ENCODE data around the gene NLGN2. TPM values are rescaled to one million over a fixed set of nuclear protein-coding genes. Genes with fewer than 3 reads are reported as not detected.

Gene NLGN2
- total RNA-seq, 1 experiment from 2014 or later, result 76.7 TPM

DNA sequence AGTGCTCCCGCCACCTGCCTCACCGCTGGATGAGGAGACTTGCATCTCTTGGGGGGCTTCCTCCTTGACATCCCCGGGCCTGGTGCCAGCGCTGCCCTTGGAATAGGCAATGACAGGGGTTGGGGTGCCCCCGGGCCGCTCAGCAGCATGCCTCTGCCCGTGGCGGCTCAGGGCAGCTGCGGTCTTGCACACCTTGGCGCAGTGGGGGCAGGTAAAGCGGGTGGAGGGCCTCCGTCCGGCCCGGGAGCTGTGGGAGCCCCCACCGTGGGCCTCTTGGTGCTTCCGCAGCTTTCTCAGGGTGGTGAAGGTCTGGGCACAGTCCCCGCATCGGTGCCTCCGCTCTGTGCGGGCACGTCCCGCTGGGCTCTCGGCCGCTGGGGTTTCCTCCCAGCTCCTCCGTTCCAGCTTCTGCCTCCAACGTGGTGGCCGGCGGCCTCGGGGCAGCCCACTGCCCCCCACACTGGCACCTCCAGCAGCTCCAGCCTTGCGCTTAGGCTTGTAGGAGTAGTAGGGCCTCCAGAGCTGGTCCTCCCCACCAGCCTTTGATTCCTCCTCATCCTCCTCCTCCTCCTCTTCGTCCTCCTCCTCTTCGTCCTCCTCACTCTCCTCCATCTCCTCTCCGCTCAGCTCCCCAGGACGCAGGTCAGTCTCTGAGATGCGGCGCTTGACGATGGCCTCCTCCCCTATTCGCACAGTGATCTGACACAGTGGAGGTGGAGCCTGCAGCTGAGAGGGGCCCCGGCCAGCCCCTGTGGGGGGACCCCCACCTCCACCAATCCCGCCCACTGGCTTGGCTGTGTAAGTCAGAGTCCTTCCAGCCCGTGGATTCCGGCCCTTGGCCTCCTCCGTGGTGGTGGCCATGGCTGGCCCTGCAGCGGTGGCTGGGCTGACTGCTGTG lies 55.1 kb downstream of the NLGN2 start:
- CTCF ChIA-PET, result interaction anchor here (1.1 kb wide), 1 partner anchor 98 kb away, joined by 4 read pairs; no protein-coding TSS in a partner anchor
- TF ChIP-seq ZNF219 (CRISPR knock-in tag; IDR thresholded peaks at IDR 0.05; ENCODE audit: borderline replicate concordance) (no peak), ZNF423 (CRISPR knock-in tag; IDR thresholded peaks at IDR 0.05) (no peak), GRHL2 (CRISPR knock-in tag; IDR thresholded peaks at IDR 0.05; ENCODE audit: insufficient replicate concordance, severe bottlenecking) (no peak)
- TF ChIP-seq, protein P1, sequence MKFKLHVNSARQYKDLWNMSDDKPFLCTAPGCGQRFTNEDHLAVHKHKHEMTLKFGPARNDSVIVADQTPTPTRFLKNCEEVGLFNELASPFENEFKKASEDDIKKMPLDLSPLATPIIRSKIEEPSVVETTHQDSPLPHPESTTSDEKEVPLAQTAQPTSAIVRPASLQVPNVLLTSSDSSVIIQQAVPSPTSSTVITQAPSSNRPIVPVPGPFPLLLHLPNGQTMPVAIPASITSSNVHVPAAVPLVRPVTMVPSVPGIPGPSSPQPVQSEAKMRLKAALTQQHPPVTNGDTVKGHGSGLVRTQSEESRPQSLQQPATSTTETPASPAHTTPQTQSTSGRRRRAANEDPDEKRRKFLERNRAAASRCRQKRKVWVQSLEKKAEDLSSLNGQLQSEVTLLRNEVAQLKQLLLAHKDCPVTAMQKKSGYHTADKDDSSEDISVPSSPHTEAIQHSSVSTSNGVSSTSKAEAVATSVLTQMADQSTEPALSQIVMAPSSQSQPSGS (CRISPR knock-in tag; IDR thresholded peaks at IDR 0.05; ENCODE audit: borderline replicate concordance, low read depth), result no peak
- peaks cover 17% of the 10 kb centered on the region for H3K4me1 Mint-ChIP-seq
- H3K27ac Mint-ChIP-seq, result peak overlapping the region; percentile 41; the same call in 1 of the 2 replicates
- POLR2A ChIA-PET, result interaction anchor here (0.7 to 1.7 kb wide), 2 partner anchors 15 to 17 kb away, joined by 3 to 5 read pairs; partner anchors contain the start of gene ZBTB4
- no peak for DNase-seq (ENCODE audit: low spot score)
- H3K36me3 Mint-ChIP-seq, result no peaks in the 10 kb centered on the region
- H3K9me3 Mint-ChIP-seq, result no peaks in the 10 kb centered on the region
- H3K4me3 Mint-ChIP-seq, result no peak overlapping the region
- ATAC-seq, result no peak
- H3K27me3 Mint-ChIP-seq (ENCODE audit: low read depth), result peaks cover 9% of the 10 kb centered on the region

DNA sequence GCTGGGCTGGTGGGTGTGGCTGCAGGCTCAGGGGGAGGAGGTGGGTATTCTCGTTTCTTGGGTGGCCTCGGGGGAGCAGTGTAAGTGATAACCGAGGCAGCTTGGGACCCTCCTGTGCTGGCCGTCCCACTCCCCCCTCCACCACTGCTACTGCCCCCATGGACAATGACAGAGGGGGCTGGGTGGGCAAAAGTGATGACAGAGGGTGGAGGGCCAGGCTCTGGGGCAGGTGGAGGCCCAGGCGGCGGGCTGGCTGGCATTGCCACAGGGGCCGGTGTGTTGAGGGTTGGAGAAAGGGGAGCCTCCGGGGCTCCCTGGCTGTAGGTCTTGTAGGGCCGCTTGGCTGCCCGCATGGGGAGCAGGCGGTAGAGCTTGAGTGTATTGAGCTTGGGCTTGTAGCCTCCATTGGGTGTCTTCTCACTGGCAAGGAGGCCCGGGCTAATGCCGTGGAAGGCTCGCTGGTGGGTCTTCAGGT lies 55.8 kb downstream of the NLGN2 start:
- Mint-ChIP-seq H3K9me3 (no peaks in the 10 kb centered on the region), H3K36me3 (no peaks in the 10 kb centered on the region), H3K27me3 (ENCODE audit: low read depth) (peaks cover 9% of the 10 kb centered on the region), H3K4me3 (no peak overlapping the region), H3K27ac (no peak overlapping the region), H3K4me1 (peaks cover 17% of the 10 kb centered on the region)
- ChIA-PET POLR2A (interaction anchor here (0.5 kb wide), 1 partner anchor 84 kb away, joined by 4 read pairs; no protein-coding TSS in a partner anchor), CTCF (interaction anchor here (0.6 kb wide), 1 partner anchor 93 kb away, joined by 3 read pairs; no protein-coding TSS in a partner anchor)
- no peak for ATAC-seq
- DNase-seq (ENCODE audit: low spot score), result no peak
- TF ChIP-seq, protein P2, sequence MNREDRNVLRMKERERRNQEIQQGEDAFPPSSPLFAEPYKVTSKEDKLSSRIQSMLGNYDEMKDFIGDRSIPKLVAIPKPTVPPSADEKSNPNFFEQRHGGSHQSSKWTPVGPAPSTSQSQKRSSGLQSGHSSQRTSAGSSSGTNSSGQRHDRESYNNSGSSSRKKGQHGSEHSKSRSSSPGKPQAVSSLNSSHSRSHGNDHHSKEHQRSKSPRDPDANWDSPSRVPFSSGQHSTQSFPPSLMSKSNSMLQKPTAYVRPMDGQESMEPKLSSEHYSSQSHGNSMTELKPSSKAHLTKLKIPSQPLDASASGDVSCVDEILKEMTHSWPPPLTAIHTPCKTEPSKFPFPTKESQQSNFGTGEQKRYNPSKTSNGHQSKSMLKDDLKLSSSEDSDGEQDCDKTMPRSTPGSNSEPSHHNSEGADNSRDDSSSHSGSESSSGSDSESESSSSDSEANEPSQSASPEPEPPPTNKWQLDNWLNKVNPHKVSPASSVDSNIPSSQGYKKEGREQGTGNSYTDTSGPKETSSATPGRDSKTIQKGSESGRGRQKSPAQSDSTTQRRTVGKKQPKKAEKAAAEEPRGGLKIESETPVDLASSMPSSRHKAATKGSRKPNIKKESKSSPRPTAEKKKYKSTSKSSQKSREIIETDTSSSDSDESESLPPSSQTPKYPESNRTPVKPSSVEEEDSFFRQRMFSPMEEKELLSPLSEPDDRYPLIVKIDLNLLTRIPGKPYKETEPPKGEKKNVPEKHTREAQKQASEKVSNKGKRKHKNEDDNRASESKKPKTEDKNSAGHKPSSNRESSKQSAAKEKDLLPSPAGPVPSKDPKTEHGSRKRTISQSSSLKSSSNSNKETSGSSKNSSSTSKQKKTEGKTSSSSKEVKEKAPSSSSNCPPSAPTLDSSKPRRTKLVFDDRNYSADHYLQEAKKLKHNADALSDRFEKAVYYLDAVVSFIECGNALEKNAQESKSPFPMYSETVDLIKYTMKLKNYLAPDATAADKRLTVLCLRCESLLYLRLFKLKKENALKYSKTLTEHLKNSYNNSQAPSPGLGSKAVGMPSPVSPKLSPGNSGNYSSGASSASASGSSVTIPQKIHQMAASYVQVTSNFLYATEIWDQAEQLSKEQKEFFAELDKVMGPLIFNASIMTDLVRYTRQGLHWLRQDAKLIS (CRISPR knock-in tag; IDR thresholded peaks at IDR 0.05; ENCODE audit: borderline replicate concordance), result no peak
- TF ChIP-seq, protein P3, sequence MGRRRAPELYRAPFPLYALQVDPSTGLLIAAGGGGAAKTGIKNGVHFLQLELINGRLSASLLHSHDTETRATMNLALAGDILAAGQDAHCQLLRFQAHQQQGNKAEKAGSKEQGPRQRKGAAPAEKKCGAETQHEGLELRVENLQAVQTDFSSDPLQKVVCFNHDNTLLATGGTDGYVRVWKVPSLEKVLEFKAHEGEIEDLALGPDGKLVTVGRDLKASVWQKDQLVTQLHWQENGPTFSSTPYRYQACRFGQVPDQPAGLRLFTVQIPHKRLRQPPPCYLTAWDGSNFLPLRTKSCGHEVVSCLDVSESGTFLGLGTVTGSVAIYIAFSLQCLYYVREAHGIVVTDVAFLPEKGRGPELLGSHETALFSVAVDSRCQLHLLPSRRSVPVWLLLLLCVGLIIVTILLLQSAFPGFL (CRISPR knock-in tag; IDR thresholded peaks at IDR 0.05; ENCODE audit: borderline replicate concordance), result no peak
- TF ChIP-seq, protein P1 (CRISPR knock-in tag; IDR thresholded peaks at IDR 0.05; ENCODE audit: borderline replicate concordance, low read depth), result no peak
- TF ChIP-seq ZNF423 (CRISPR knock-in tag; IDR thresholded peaks at IDR 0.05), result no peak
- no peak for TF ChIP-seq HMGA2 (CRISPR knock-in tag; IDR thresholded peaks at IDR 0.05)
- TF ChIP-seq, protein P4, sequence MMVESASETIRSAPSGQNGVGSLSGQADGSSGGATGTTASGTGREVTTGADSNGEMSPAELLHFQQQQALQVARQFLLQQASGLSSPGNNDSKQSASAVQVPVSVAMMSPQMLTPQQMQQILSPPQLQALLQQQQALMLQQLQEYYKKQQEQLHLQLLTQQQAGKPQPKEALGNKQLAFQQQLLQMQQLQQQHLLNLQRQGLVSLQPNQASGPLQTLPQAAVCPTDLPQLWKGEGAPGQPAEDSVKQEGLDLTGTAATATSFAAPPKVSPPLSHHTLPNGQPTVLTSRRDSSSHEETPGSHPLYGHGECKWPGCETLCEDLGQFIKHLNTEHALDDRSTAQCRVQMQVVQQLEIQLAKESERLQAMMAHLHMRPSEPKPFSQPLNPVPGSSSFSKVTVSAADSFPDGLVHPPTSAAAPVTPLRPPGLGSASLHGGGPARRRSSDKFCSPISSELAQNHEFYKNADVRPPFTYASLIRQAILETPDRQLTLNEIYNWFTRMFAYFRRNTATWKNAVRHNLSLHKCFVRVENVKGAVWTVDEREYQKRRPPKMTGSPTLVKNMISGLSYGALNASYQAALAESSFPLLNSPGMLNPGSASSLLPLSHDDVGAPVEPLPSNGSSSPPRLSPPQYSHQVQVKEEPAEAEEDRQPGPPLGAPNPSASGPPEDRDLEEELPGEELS (CRISPR knock-in tag; IDR thresholded peaks at IDR 0.05), result no peak
- no peak for TF ChIP-seq IRF2 (CRISPR knock-in tag; IDR thresholded peaks at IDR 0.05; ENCODE audit: borderline replicate concordance, low read depth)
- TF ChIP-seq TCF7 (CRISPR knock-in tag; IDR thresholded peaks at IDR 0.05; ENCODE audit: low read depth), result no peak
- no peak for TF ChIP-seq ZNF138 (CRISPR knock-in tag; conservative IDR thresholded peaks at IDR 0.05)
- no peak for TF ChIP-seq FOXP1 (CRISPR knock-in tag; IDR thresholded peaks at IDR 0.05; ENCODE audit: borderline replicate concordance)
- TF ChIP-seq CBFB (CRISPR knock-in tag; IDR thresholded peaks at IDR 0.05; ENCODE audit: low read depth), result no peak
- TF ChIP-seq ZBTB21 (CRISPR knock-in tag; IDR thresholded peaks at IDR 0.05; ENCODE audit: borderline replicate concordance), result no peak
- no peak for TF ChIP-seq RORB (CRISPR knock-in tag; IDR thresholded peaks at IDR 0.05)
- TF ChIP-seq, protein P5, sequence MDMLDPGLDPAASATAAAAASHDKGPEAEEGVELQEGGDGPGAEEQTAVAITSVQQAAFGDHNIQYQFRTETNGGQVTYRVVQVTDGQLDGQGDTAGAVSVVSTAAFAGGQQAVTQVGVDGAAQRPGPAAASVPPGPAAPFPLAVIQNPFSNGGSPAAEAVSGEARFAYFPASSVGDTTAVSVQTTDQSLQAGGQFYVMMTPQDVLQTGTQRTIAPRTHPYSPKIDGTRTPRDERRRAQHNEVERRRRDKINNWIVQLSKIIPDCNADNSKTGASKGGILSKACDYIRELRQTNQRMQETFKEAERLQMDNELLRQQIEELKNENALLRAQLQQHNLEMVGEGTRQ (CRISPR knock-in tag; IDR thresholded peaks at IDR 0.05), result no peak

Data from WTC11 (cell line).